Measurements from ENCODE around the gene EPB41L4A. TPM values are rescaled to one million over a fixed set of nuclear protein-coding genes. Genes with fewer than 3 reads are reported as not detected.

Gene EPB41L4A
- polyA plus RNA-seq, 1 donor (not counting 4 experiments of a cell fraction or from before 2014, with no cell fraction given) = 3.5 TPM

DNA sequence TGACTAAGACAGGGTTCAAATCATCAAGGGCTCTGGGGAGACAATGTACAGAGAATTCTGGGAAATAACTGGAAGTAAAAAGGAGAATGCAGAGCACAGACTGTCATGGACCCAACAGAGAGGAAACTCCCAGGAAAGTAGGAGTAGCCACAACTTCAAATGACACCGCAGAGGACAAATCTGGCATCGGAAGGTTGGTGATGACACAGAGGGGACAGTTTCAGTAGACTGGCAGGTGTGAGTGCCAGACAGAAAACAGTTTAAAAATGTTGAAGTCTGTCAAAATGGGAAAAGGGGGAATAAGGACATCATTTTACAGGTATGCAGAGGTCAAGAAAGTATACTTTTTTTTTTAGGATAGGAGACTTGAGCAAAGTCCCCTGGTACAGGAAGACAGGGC, 70.2 kb downstream of the EPB41L4A start:
- no peaks in the 10 kb centered on the region for H3K4me1 ChIP-seq (ENCODE audit: control insufficient read depth, extremely low read depth, insufficient read depth, low read length)
- H3K9ac ChIP-seq (ENCODE audit: control insufficient read depth, extremely low read depth, insufficient read depth, low read length) = no peak overlapping the region
- H3K79me2 ChIP-seq (ENCODE audit: control insufficient read depth, insufficient read depth, low read length) = no peaks in the 10 kb centered on the region
- no peaks in the 10 kb centered on the region for H3K9me1 ChIP-seq (ENCODE audit: control insufficient read depth, extremely low read depth, insufficient read depth, low read length)
- no peak overlapping the region for H3K27ac ChIP-seq (ENCODE audit: control insufficient read depth, insufficient read depth, low read length)
- no peaks in the 10 kb centered on the region for H3K9me3 ChIP-seq (ENCODE audit: control insufficient read depth, low read depth, low read length)
- H3K27me3 ChIP-seq (ENCODE audit: control insufficient read depth, extremely low read depth, insufficient read depth, low read length) = no peaks in the 10 kb centered on the region
- dilution Hi-C loops (cut with MboI; ENCODE audit: extremely low pct_ligation_motif_present, low sequenced_read_pairs) = no loop called here
- H3K4me3 ChIP-seq (ENCODE audit: control insufficient read depth in 2 of 3, extremely low read depth in 1 of 3, insufficient read depth in 2 of 3, low read depth in 1 of 3, low read length in 3 of 3) = no peak overlapping the region
- no peaks in the 10 kb centered on the region for H3K36me3 ChIP-seq (ENCODE audit: control insufficient read depth in 2 of 2, extremely low read depth in 1 of 2, insufficient read depth in 2 of 2, low read length in 2 of 2)
- H3K4me2 ChIP-seq (ENCODE audit: control insufficient read depth, extremely low read depth, insufficient read depth, low read depth, low read length) = no peak overlapping the region
- H2AFZ ChIP-seq (ENCODE audit: control insufficient read depth, low read length) = no peak overlapping the region
- no peaks in the 10 kb centered on the region for H4K20me1 ChIP-seq (ENCODE audit: control insufficient read depth, extremely low read depth, insufficient read depth, low read length)
- DNase-seq (ENCODE audit: low read depth, low spot score) (no peak), FAIRE-seq (no peak)
- no peak for TF ChIP-seq EZH2 (IDR thresholded peaks at IDR 0.05; ENCODE audit: low read length)
- TF ChIP-seq, protein P1, sequence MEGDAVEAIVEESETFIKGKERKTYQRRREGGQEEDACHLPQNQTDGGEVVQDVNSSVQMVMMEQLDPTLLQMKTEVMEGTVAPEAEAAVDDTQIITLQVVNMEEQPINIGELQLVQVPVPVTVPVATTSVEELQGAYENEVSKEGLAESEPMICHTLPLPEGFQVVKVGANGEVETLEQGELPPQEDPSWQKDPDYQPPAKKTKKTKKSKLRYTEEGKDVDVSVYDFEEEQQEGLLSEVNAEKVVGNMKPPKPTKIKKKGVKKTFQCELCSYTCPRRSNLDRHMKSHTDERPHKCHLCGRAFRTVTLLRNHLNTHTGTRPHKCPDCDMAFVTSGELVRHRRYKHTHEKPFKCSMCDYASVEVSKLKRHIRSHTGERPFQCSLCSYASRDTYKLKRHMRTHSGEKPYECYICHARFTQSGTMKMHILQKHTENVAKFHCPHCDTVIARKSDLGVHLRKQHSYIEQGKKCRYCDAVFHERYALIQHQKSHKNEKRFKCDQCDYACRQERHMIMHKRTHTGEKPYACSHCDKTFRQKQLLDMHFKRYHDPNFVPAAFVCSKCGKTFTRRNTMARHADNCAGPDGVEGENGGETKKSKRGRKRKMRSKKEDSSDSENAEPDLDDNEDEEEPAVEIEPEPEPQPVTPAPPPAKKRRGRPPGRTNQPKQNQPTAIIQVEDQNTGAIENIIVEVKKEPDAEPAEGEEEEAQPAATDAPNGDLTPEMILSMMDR (optimal IDR thresholded peaks at IDR 0.05 in 1 of 3, IDR thresholded peaks at IDR 0.05 in 1 of 3, conservative IDR thresholded peaks at IDR 0.05 in 1 of 3; ENCODE audit: extremely low read depth in 1 of 3, insufficient read depth in 2 of 3, low read length in 3 of 3) = no peak

DNA sequence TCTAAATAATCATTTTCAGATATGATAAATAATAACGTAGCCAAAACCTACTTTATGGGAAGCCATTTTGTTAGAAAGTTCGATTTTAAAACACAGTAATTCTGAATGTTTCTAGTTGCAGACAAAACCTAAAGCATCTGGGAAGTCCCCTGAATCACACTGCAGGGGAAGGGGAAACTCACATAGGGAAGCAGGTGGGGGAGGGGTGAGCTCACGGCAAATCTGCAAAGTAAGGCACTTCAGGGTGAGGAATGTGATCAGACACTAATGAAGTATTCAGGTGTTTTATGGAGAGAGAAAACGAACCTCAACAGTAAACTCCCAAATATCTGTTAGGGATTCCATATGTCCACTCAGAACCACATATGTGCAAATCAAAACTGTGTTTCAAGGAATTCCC, 70.7 kb downstream of the EPB41L4A start:
- no peak for FAIRE-seq
- no peak overlapping the region for H3K4me2 ChIP-seq (ENCODE audit: control insufficient read depth, extremely low read depth, insufficient read depth, low read depth, low read length)

More for the DNA sequence above, 70.7 kb downstream of the EPB41L4A start:
- Histone ChIP-seq H3K27ac (ENCODE audit: control insufficient read depth, insufficient read depth, low read length) (no peak overlapping the region), H3K9ac (ENCODE audit: control insufficient read depth, extremely low read depth, insufficient read depth, low read length) (no peak overlapping the region), H3K79me2 (ENCODE audit: control insufficient read depth, insufficient read depth, low read length) (no peaks in the 10 kb centered on the region), H3K4me1 (ENCODE audit: control insufficient read depth, extremely low read depth, insufficient read depth, low read length) (no peaks in the 10 kb centered on the region), H3K9me3 (ENCODE audit: control insufficient read depth, low read depth, low read length) (no peaks in the 10 kb centered on the region), H4K20me1 (ENCODE audit: control insufficient read depth, extremely low read depth, insufficient read depth, low read length) (no peaks in the 10 kb centered on the region), H3K9me1 (ENCODE audit: control insufficient read depth, extremely low read depth, insufficient read depth, low read length) (no peaks in the 10 kb centered on the region), H3K4me3 (ENCODE audit: control insufficient read depth in 2 of 3, extremely low read depth in 1 of 3, insufficient read depth in 2 of 3, low read depth in 1 of 3, low read length in 3 of 3) (no peak overlapping the region), H2AFZ (ENCODE audit: control insufficient read depth, low read length) (no peak overlapping the region), H3K27me3 (ENCODE audit: control insufficient read depth, extremely low read depth, insufficient read depth, low read length) (no peaks in the 10 kb centered on the region), H3K36me3 (ENCODE audit: control insufficient read depth in 2 of 2, extremely low read depth in 1 of 2, insufficient read depth in 2 of 2, low read length in 2 of 2) (no peaks in the 10 kb centered on the region)
- TF ChIP-seq, protein P1 (optimal IDR thresholded peaks at IDR 0.05 in 1 of 3, IDR thresholded peaks at IDR 0.05 in 1 of 3, conservative IDR thresholded peaks at IDR 0.05 in 1 of 3; ENCODE audit: extremely low read depth in 1 of 3, insufficient read depth in 2 of 3, low read length in 3 of 3) = no peak
- TF ChIP-seq EZH2 (IDR thresholded peaks at IDR 0.05; ENCODE audit: low read length) = no peak
- no peak for DNase-seq (ENCODE audit: low read depth, low spot score)
- dilution Hi-C loops (cut with MboI; ENCODE audit: extremely low pct_ligation_motif_present, low sequenced_read_pairs) = no loop called here

Data from keratinocyte (primary cell).